GM13976 (cell line): ENCODE results near the gene SYT9.

Experiments
- DNase-seq: peaks from one replicate; pipeline ENCODE4 v3.0.0; 2012; ENCODE audit warnings: low spot score
- CTCF ChIP-seq: IDR thresholded peaks from 2 replicates; pipeline ENCODE4 v1.5.1; 2012; ENCODE audit warnings: borderline replicate concordance, mild to moderate bottlenecking; ENCODE audit not compliant: insufficient read depth; ENCODE audit errors: extremely low read depth, missing control alignments, control extremely low read depth
- in situ Hi-C: fragments of 300-500 bp; cut with MboI; formaldehyde crosslinking; loops from one replicate; pipeline ENCODE4 v1.12.0; 2022; ENCODE audit warnings: low sequenced_read_pairs, mixed read lengths, inconsistent platforms; ENCODE audit not compliant: unreplicated experiment

SYT9 gene

GRCh38 chr11:7448201-7448600 is 196.5 kb downstream of the SYT9 start:
- no peak for TF ChIP-seq CTCF
- DNase-seq = no peak
- in situ Hi-C loops = loop anchor here (10.0 kb wide), 1 partner anchor 93 kb away; no protein-coding TSS in a partner anchor

GRCh38 chr11:7449211-7449840 is 197.6 kb downstream of the SYT9 start:
- no peak for DNase-seq
- in situ Hi-C loops = loop anchor here (10.0 kb wide), 1 partner anchor 95 kb away; no protein-coding TSS in a partner anchor
- no peak for TF ChIP-seq CTCF

GRCh38 chr11:7449841-7450214 is 198.1 kb downstream of the SYT9 start:
- DNase-seq = no peak
- in situ Hi-C loops = loop anchor here (10.0 kb wide), 1 partner anchor 95 kb away; no protein-coding TSS in a partner anchor
- TF ChIP-seq CTCF = no peak

GRCh38 chr11:7450836-7451235 is 199.1 kb downstream of the SYT9 start:
- TF ChIP-seq CTCF = no peak
- in situ Hi-C loops = no loop called here
- no peak for DNase-seq

GRCh38 chr11:7451520-7451919 is 199.8 kb downstream of the SYT9 start:
- in situ Hi-C loops = no loop called here
- no peak for TF ChIP-seq CTCF
- DNase-seq = no peak

GRCh38 chr11:7451952-7452494 is 200.3 kb downstream of the SYT9 start:
- in situ Hi-C loops = no loop called here
- no peak for DNase-seq
- no peak for TF ChIP-seq CTCF
